Vagina (tissue), 2 donors: ENCODE data around the gene SCNN1B. TPM values are rescaled to one million over a fixed set of nuclear protein-coding genes. Genes with fewer than 3 reads are reported as not detected.

Experiments used
- DNase-seq, 2 donors: peaks; one replicate each; pipeline ENCODE4 v3.0.0-alpha.2; 2017; ENCODE audit errors: extremely low spot score in 2 of 2
- H3K27ac ChIP-seq: fragments of 200-600 bp; sonication (generic); one replicate; pipeline ENCODE4 v1.5.1; 2019
- H3K27me3 ChIP-seq: fragments of 200-600 bp; sonication (generic); one replicate; pipeline ENCODE4 v1.5.1; 2019
- H3K36me3 ChIP-seq, 2 donors: fragments of 200-600 bp; sonication (generic); one replicate each; pipeline ENCODE4 v1.5.1; 2017 to 2019
- H3K4me1 ChIP-seq: fragments of 200-600 bp; sonication (generic); one replicate; pipeline ENCODE4 v1.5.1; 2019
- H3K4me3 ChIP-seq, 2 donors: fragments of 200-600 bp; sonication (generic); 1 replicate in 1 of 2; 2 replicates in 1 of 2; pipeline ENCODE4 v1.5.1; 2016 to 2019
- H3K9me3 ChIP-seq: fragments of 200-600 bp; sonication (generic); one replicate; pipeline ENCODE4 v1.5.1; 2019
- POLR2A ChIP-seq, 2 donors: fragments of 450-650 bp; IDR thresholded peaks; one replicate each; pipeline ENCODE4 v1.6.1; 2017; ENCODE audit warnings: antibody characterized with exemption in 2 of 2, mild to moderate bottlenecking in 2 of 2, moderate library complexity in 2 of 2
- POLR2AphosphoS5 ChIP-seq, 2 donors: sonication (generic); formaldehyde crosslinking; IDR thresholded peaks; one replicate each; pipeline ENCODE4 v1.9.0; 2017; ENCODE audit warnings: antibody characterized with exemption in 2 of 2, mild to moderate bottlenecking in 2 of 2, low read depth in 1 of 2; ENCODE audit not compliant: insufficient read depth in 1 of 2
- intact Hi-C: fragments of 100-400 bp; cut with DNase I; formaldehyde crosslinking; loops from one replicate; pipeline ENCODE4 v1.15.1; 2023
- total RNA-seq: library from RNA; depleted of rRNA; stranded (reverse); fragments of >200 nt; gene quantifications from one replicate; pipeline ENCODE4 v1.2.3, GENCODE V29; 2016
- TF ChIP-seq, protein P1 (sequence below), 3 experiments: fragments of 450-650 bp in 2 of 3; fragments of 200-600 bp in 1 of 3; sonication (generic) in 1 of 3; IDR thresholded peaks; one replicate each; pipeline ENCODE4 v1.5.1; 2017 to 2019; ENCODE audit warnings: antibody characterized with exemption in 3 of 3, mild to moderate bottlenecking in 2 of 3, moderate library complexity in 2 of 3

Gene SCNN1B
- total RNA-seq, 1 donor from 2014 or later = 76.9 TPM

- no peak overlapping the region for H3K4me3 ChIP-seq
- H3K4me1 ChIP-seq = peaks cover 8% of the 10 kb centered on the region
- H3K9me3 ChIP-seq = no peaks in the 10 kb centered on the region
- no peaks in the 10 kb centered on the region for H3K36me3 ChIP-seq
- H3K27me3 ChIP-seq = no peaks in the 10 kb centered on the region
- no peak overlapping the region for H3K27ac ChIP-seq
- TF ChIP-seq POLR2A (IDR thresholded peaks at IDR 0.05) = no peak
- TF ChIP-seq, protein P1, sequence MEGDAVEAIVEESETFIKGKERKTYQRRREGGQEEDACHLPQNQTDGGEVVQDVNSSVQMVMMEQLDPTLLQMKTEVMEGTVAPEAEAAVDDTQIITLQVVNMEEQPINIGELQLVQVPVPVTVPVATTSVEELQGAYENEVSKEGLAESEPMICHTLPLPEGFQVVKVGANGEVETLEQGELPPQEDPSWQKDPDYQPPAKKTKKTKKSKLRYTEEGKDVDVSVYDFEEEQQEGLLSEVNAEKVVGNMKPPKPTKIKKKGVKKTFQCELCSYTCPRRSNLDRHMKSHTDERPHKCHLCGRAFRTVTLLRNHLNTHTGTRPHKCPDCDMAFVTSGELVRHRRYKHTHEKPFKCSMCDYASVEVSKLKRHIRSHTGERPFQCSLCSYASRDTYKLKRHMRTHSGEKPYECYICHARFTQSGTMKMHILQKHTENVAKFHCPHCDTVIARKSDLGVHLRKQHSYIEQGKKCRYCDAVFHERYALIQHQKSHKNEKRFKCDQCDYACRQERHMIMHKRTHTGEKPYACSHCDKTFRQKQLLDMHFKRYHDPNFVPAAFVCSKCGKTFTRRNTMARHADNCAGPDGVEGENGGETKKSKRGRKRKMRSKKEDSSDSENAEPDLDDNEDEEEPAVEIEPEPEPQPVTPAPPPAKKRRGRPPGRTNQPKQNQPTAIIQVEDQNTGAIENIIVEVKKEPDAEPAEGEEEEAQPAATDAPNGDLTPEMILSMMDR (IDR thresholded peaks at IDR 0.05) = no peak
- no peak for TF ChIP-seq POLR2AphosphoS5 (IDR thresholded peaks at IDR 0.05; ENCODE audit: insufficient read depth in 1 of 2, low read depth in 1 of 2)
- no peak for DNase-seq
- intact Hi-C loops = no loop called here
Observed at GRCh38 chr16:23323224-23324030, 21.3 kb downstream of the SCNN1B start.

GRCh38 chr16:23324727-23325126 lies 22.6 kb downstream of the SCNN1B start:
- TF ChIP-seq POLR2AphosphoS5 (IDR thresholded peaks at IDR 0.05; ENCODE audit: insufficient read depth in 1 of 2, low read depth in 1 of 2) (no peak), POLR2A (IDR thresholded peaks at IDR 0.05) (no peak)
- TF ChIP-seq, protein P1 (IDR thresholded peaks at IDR 0.05) = no peak
- Histone ChIP-seq H3K27ac (no peak overlapping the region), H3K27me3 (no peaks in the 10 kb centered on the region), H3K36me3 (no peaks in the 10 kb centered on the region), H3K4me3 (no peak overlapping the region), H3K9me3 (no peaks in the 10 kb centered on the region), H3K4me1 (peaks cover 8% of the 10 kb centered on the region)
- DNase-seq = no peak
- intact Hi-C loops = no loop called here

- H3K9me3 ChIP-seq = no peaks in the 10 kb centered on the region
- H3K27me3 ChIP-seq = no peaks in the 10 kb centered on the region
- no peak overlapping the region for H3K4me3 ChIP-seq
- H3K4me1 ChIP-seq = peaks cover 8% of the 10 kb centered on the region
- intact Hi-C loops = no loop called here
- DNase-seq = no peak
- H3K27ac ChIP-seq = no peak overlapping the region
- no peaks in the 10 kb centered on the region for H3K36me3 ChIP-seq
- TF ChIP-seq, protein P1 (IDR thresholded peaks at IDR 0.05) = no peak
- TF ChIP-seq POLR2AphosphoS5 (IDR thresholded peaks at IDR 0.05; ENCODE audit: insufficient read depth in 1 of 2, low read depth in 1 of 2) = no peak
- no peak for TF ChIP-seq POLR2A (IDR thresholded peaks at IDR 0.05)
Observed at GRCh38 chr16:23327836-23328235, 25.7 kb downstream of the SCNN1B start.

DNA sequence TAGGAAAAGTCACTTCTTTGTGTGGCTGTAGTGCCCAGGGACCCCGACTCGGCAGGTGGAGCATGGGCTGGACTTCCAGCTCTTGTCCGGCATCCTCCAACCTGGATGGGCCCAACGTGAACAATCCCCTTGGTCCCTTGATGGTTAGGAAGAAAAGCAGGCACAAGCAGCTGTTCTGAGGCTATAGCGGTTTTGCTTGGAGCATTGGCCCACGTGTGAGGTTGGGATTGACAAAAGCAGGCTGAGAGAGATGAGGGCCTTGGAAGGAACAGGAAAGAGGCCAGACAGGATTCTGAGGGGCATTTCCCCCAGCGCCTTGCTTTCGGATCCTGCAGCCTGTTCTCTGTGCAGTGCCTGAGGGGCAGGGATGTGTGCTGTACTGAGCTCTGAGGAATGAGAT lies 28.1 kb downstream of the SCNN1B start:
- TF ChIP-seq POLR2AphosphoS5 (IDR thresholded peaks at IDR 0.05; ENCODE audit: insufficient read depth in 1 of 2, low read depth in 1 of 2) (no peak), POLR2A (IDR thresholded peaks at IDR 0.05) (no peak)
- TF ChIP-seq, protein P1 (IDR thresholded peaks at IDR 0.05) = no peak
- Histone ChIP-seq H3K36me3 (no peaks in the 10 kb centered on the region), H3K4me3 (no peak overlapping the region), H3K27ac (no peak overlapping the region), H3K9me3 (no peaks in the 10 kb centered on the region), H3K4me1 (peaks cover 6% of the 10 kb centered on the region), H3K27me3 (no peaks in the 10 kb centered on the region)
- DNase-seq = no peak
- intact Hi-C loops = no loop called here

GRCh38 chr16:23330583-23331249 lies 28.6 kb downstream of the SCNN1B start:
- Histone ChIP-seq H3K27ac (no peak overlapping the region), H3K4me1 (peaks cover 5% of the 10 kb centered on the region), H3K27me3 (no peaks in the 10 kb centered on the region), H3K9me3 (no peaks in the 10 kb centered on the region), H3K36me3 (no peaks in the 10 kb centered on the region), H3K4me3 (no peak overlapping the region)
- TF ChIP-seq POLR2AphosphoS5 (IDR thresholded peaks at IDR 0.05; ENCODE audit: insufficient read depth in 1 of 2, low read depth in 1 of 2) = no peak
- TF ChIP-seq POLR2A (IDR thresholded peaks at IDR 0.05) = no peak
- TF ChIP-seq, protein P1 (IDR thresholded peaks at IDR 0.05) = no peak
- intact Hi-C loops = no loop called here
- no peak for DNase-seq
